HEK293 (cell line): ENCODE results near the gene MBNL2.

ENCODE experiments used
- CTCF ChIP-seq: fragments of 450-650 bp; formaldehyde crosslinking; IDR thresholded peaks from 2 replicates; pipeline ENCODE4 v1.5.1; 2016; ENCODE audit warnings: missing biosample characterization, missing genetic modification characterization
- ZNF146 ChIP-seq: fragments of 450-650 bp; formaldehyde crosslinking; IDR thresholded peaks from 2 replicates; pipeline ENCODE4 v1.5.1; 2016; ENCODE audit warnings: missing biosample characterization, missing genetic modification characterization
- ZNF707 ChIP-seq: fragments of 450-650 bp; formaldehyde crosslinking; IDR thresholded peaks from 2 replicates; pipeline ENCODE4 v1.5.1; 2016; ENCODE audit warnings: missing biosample characterization, missing genetic modification characterization

- TF ChIP-seq CTCF (no peak), ZNF707 (tag by site-specific recombination) (no peak), ZNF146 (tag by site-specific recombination) (no peak)
These were observed 124.0 kb downstream of the MBNL2 start for GRCh38 chr13:97346097-97346496.
